Mesenchymal stem cell (in vitro differentiated cells and primary cell): ENCODE data around the gene HGS.

Source experiments
- DNase-seq: peaks from one replicate; pipeline ENCODE4 v3.0.0-alpha.2; 2013
- H2AFZ ChIP-seq: one replicate; pipeline ENCODE4 v1.6.1; 2013; ENCODE audit warnings: low read depth, mild to moderate bottlenecking, control low read depth, inconsistent platforms, low read length, moderate library complexity
- H2AK5ac ChIP-seq: 2 replicates; pipeline ENCODE4 v1.6.1; 2013; ENCODE audit warnings: low read length, moderate library complexity, mild to moderate bottlenecking, inconsistent platforms; ENCODE audit not compliant: severe bottlenecking
- H2BK120ac ChIP-seq: one replicate; pipeline ENCODE4 v1.6.1; 2013; ENCODE audit warnings: low read depth, mild to moderate bottlenecking, inconsistent platforms, low read length, moderate library complexity
- H2BK12ac ChIP-seq, 2 experiments: one replicate each; pipeline ENCODE4 v1.6.1; 2013; ENCODE audit warnings: inconsistent platforms in 2 of 2, low read length in 2 of 2, mild to moderate bottlenecking in 2 of 2, moderate library complexity in 2 of 2, control low read depth in 1 of 2
- H2BK15ac ChIP-seq: one replicate; pipeline ENCODE4 v1.6.1; 2013; ENCODE audit warnings: mild to moderate bottlenecking, low read depth, inconsistent platforms; ENCODE audit not compliant: poor library complexity, severe bottlenecking
- H2BK5ac ChIP-seq: 2 replicates; pipeline ENCODE4 v1.6.1; 2013; ENCODE audit warnings: low read depth, mild to moderate bottlenecking, low read length, control low read depth, inconsistent platforms; ENCODE audit not compliant: poor library complexity, severe bottlenecking
- H3K14ac ChIP-seq, 2 experiments: one replicate each; pipeline ENCODE4 v1.6.1; 2013; ENCODE audit warnings: inconsistent platforms in 2 of 2, low read length in 2 of 2, control low read depth in 1 of 2, mild to moderate bottlenecking in 1 of 2, moderate library complexity in 1 of 2
- H3K18ac ChIP-seq, 2 experiments: one replicate each; pipeline ENCODE4 v1.6.1; 2013; ENCODE audit warnings: inconsistent platforms in 2 of 2, low read length in 2 of 2, control low read depth in 1 of 2, low read depth in 1 of 2, mild to moderate bottlenecking in 1 of 2
- H3K23ac ChIP-seq, 2 experiments: one replicate each; pipeline ENCODE4 v1.6.1; 2013; ENCODE audit warnings: inconsistent platforms in 2 of 2, low read length in 2 of 2, mild to moderate bottlenecking in 2 of 2, moderate library complexity in 2 of 2, control low read depth in 1 of 2
- H3K27ac ChIP-seq: 2 replicates; pipeline ENCODE4 v1.5.1; 2013; ENCODE audit warnings: mild to moderate bottlenecking, moderate library complexity, low read length, control low read depth, inconsistent platforms; ENCODE audit not compliant: poor library complexity, severe bottlenecking
- H3K27me3 ChIP-seq, 2 experiments: 2 replicates each; pipeline versions ENCODE4 v1.6.1 to v1.7.0; 2013; ENCODE audit warnings: low read length in 2 of 2, mild to moderate bottlenecking in 2 of 2, moderate library complexity in 2 of 2, control low read depth in 1 of 2, inconsistent platforms in 1 of 2; ENCODE audit not compliant: control insufficient read depth in 1 of 2, insufficient read depth in 1 of 2
- H3K36me3 ChIP-seq, 2 experiments: 2 replicates each; pipeline versions ENCODE4 v1.6.1 to v1.7.0; 2013; ENCODE audit warnings: low read length in 2 of 2, control low read depth in 1 of 2, inconsistent platforms in 1 of 2, low read depth in 1 of 2, mild to moderate bottlenecking in 1 of 2; ENCODE audit not compliant: insufficient read depth in 2 of 2, control insufficient read depth in 1 of 2
- H3K4ac ChIP-seq, 2 experiments: one replicate each; pipeline ENCODE4 v1.6.1; 2013; ENCODE audit warnings: inconsistent platforms in 2 of 2, low read length in 2 of 2, mild to moderate bottlenecking in 2 of 2, moderate library complexity in 2 of 2, control low read depth in 1 of 2, low read depth in 1 of 2
- H3K4me1 ChIP-seq: 2 replicates; pipeline ENCODE4 v1.6.1; 2013; ENCODE audit warnings: low read depth, low read length, control low read depth; ENCODE audit not compliant: control insufficient read depth, insufficient read depth
- H3K4me2 ChIP-seq: 2 replicates; pipeline ENCODE4 v1.6.1; 2013; ENCODE audit warnings: low read length, mild to moderate bottlenecking, inconsistent platforms; ENCODE audit not compliant: poor library complexity, severe bottlenecking
- H3K4me3 ChIP-seq, 2 experiments: 2 replicates each; pipeline versions ENCODE4 v1.5.1 to v1.7.0; 2013; ENCODE audit warnings: low read length in 2 of 2, mild to moderate bottlenecking in 2 of 2, control low read depth in 1 of 2, low read depth in 1 of 2; ENCODE audit not compliant: insufficient read depth in 1 of 2
- H3K79me1 ChIP-seq: replicated peaks from 2 replicates; pipeline ENCODE4 v1.6.1; 2013; ENCODE audit warnings: mild to moderate bottlenecking, control low read depth, low read length, inconsistent platforms; ENCODE audit not compliant: poor library complexity, severe bottlenecking
- H3K9ac ChIP-seq: 2 replicates; pipeline ENCODE4 v1.7.0; 2013; ENCODE audit warnings: mild to moderate bottlenecking, low read length, moderate library complexity
- H3K9me3 ChIP-seq: 2 replicates; pipeline ENCODE4 v1.7.0; 2013; ENCODE audit warnings: mild to moderate bottlenecking, low read length; ENCODE audit not compliant: control insufficient read depth
- H4K8ac ChIP-seq: one replicate; pipeline ENCODE4 v1.6.1; 2013; ENCODE audit warnings: inconsistent platforms, mild to moderate bottlenecking, low read length, moderate library complexity
- H4K91ac ChIP-seq: one replicate; pipeline ENCODE4 v1.6.1; 2013; ENCODE audit warnings: mild to moderate bottlenecking, low read length, inconsistent platforms
- WGBS: methylation state at CpG from one replicate; pipeline ENCODE4 v1.1.7; 2013; ENCODE audit warnings: mixed read lengths; 5-methylcytosine and 5-hydroxymethylcytosine counted together

Gene HGS

GRCh38 chr17:81740395-81740961, 56.7 kb downstream of the HGS start:
- H3K27ac ChIP-seq: no peak overlapping the region
- no peaks in the 10 kb centered on the region for H3K9me3 ChIP-seq
- peaks cover 10 to 22% of the 10 kb centered on the region in 2 experiments for H3K27me3 ChIP-seq
- no peak overlapping the region for H2AK5ac ChIP-seq
- H3K9ac ChIP-seq: no peak overlapping the region
- peaks cover 0 to 3% of the 10 kb centered on the region in 2 experiments for H3K36me3 ChIP-seq
- H2BK15ac ChIP-seq: no peak overlapping the region
- no peak overlapping the region for H3K4me2 ChIP-seq
- H2BK120ac ChIP-seq: no peak overlapping the region
- peak overlapping the region in 1 of 2 experiments; percentile 57 for H3K18ac ChIP-seq
- H3K23ac ChIP-seq: no peak overlapping the region
- peak overlapping the region; percentile 11 for H4K91ac ChIP-seq
- no peak overlapping the region for H3K4me3 ChIP-seq
- H4K8ac ChIP-seq: no peak overlapping the region
- peak overlapping the region; percentile 39 for H2AFZ ChIP-seq
- no peaks in the 10 kb centered on the region for H3K79me1 ChIP-seq
- H2BK5ac ChIP-seq: no peak overlapping the region
- H3K4ac ChIP-seq: no peak overlapping the region
- 46% methylated on average over 27 of the region's 28 CpGs for WGBS
- no peak for DNase-seq
- H3K4me1 ChIP-seq: peaks cover 8% of the 10 kb centered on the region
- peak overlapping the region in 1 of 2 experiments; percentile 26 for H3K14ac ChIP-seq
- peak overlapping the region in 1 of 2 experiments; percentile 1 for H2BK12ac ChIP-seq

GRCh38 chr17:81741049-81741593, 57.3 kb downstream of the HGS start:
- Histone ChIP-seq H3K36me3 (peaks cover 0 to 3% of the 10 kb centered on the region in 2 experiments), H4K8ac (no peak overlapping the region), H2AK5ac (no peak overlapping the region), H3K4me3 (no peak overlapping the region), H3K27me3 (peaks cover 4 to 22% of the 10 kb centered on the region in 2 experiments), H2AFZ (no peak overlapping the region), H3K4me1 (peaks cover 6% of the 10 kb centered on the region), H3K9me3 (no peaks in the 10 kb centered on the region), H3K9ac (no peak overlapping the region), H3K27ac (no peak overlapping the region), H2BK12ac (no peak overlapping the region), H3K23ac (no peak overlapping the region), H3K4ac (no peak overlapping the region), H2BK120ac (no peak overlapping the region), H3K4me2 (no peak overlapping the region), H2BK5ac (no peak overlapping the region), H2BK15ac (no peak overlapping the region), H3K14ac (peak overlapping the region in 1 of 2 experiments; percentile 44), H4K91ac (peak overlapping the region; percentile 18), H3K18ac (no peak overlapping the region), H3K79me1 (no peaks in the 10 kb centered on the region)
- 76% methylated on average over 21 of the region's 22 CpGs for WGBS
- no peak for DNase-seq

- Histone ChIP-seq H3K4me1 (peaks cover 6% of the 10 kb centered on the region), H2BK120ac (no peak overlapping the region)
- WGBS: 80% methylated on average over 26 of the region's 26 CpGs
These were observed 58.0 kb downstream of the HGS start for GRCh38 chr17:81741594-81742452.

More at GRCh38 chr17:81741594-81742452, 58.0 kb downstream of the HGS start:
- Histone ChIP-seq H3K36me3 (peaks cover 0 to 3% of the 10 kb centered on the region in 2 experiments), H2BK12ac (peak overlapping the region in 1 of 2 experiments; percentile 4), H3K27me3 (peaks cover 3 to 22% of the 10 kb centered on the region in 2 experiments), H2AFZ (no peak overlapping the region), H3K9me3 (no peaks in the 10 kb centered on the region), H3K4me3 (no peak overlapping the region), H2BK15ac (no peak overlapping the region), H3K18ac (peak overlapping the region in 1 of 2 experiments; percentile 8), H4K8ac (no peak overlapping the region), H3K14ac (no peak overlapping the region), H2BK5ac (no peak overlapping the region), H3K79me1 (no peaks in the 10 kb centered on the region), H2AK5ac (no peak overlapping the region), H3K4me2 (no peak overlapping the region), H3K23ac (no peak overlapping the region), H3K27ac (no peak overlapping the region), H3K4ac (no peak overlapping the region), H4K91ac (no peak overlapping the region), H3K9ac (no peak overlapping the region)
- peak; percentile 29 for DNase-seq
